Uterus (tissue), 2 donors: Measurements from ENCODE around the gene JMJD8.

Experiments used
- CTCF ChIP-seq, 4 experiments: fragments of 200-600 bp in 2 of 4; fragments of 450-650 bp in 2 of 4; sonication (generic) in 2 of 4; IDR thresholded peaks; one replicate each; pipeline ENCODE4 v1.5.1; 2016 to 2019; ENCODE audit warnings: antibody characterized with exemption in 4 of 4, mild to moderate bottlenecking in 2 of 4, moderate library complexity in 1 of 4
- POLR2A ChIP-seq, 2 donors: fragments of 450-650 bp; IDR thresholded peaks; one replicate each; pipeline ENCODE4 v1.6.1; 2016; ENCODE audit warnings: antibody characterized with exemption in 2 of 2, mild to moderate bottlenecking in 1 of 2, moderate library complexity in 1 of 2

GRCh38 chr16:732936-733335 is 48.8 kb upstream of the JMJD8 start:
- TF ChIP-seq POLR2A (IDR thresholded peaks at IDR 0.05) (no peak), CTCF (IDR thresholded peaks at IDR 0.05) (no peak)
